HepG2 (cell line): ENCODE measurements around the gene ZNF618. TPM values are rescaled to one million over a fixed set of nuclear protein-coding genes. Genes with fewer than 3 reads are reported as not detected.

Experiments
- EED ChIP-seq: sonication (generic); formaldehyde crosslinking; IDR thresholded peaks from 2 replicates; pipeline ENCODE4 v1.5.0; 2020; ENCODE audit warnings: mild to moderate bottlenecking, missing genetic modification reagents
- ERF ChIP-seq: IDR thresholded peaks from 2 replicates; pipeline ENCODE4 v1.6.1; 2018; ENCODE audit warnings: missing biosample characterization, missing genetic modification reagents
- EZH2 ChIP-seq: conservative IDR thresholded peaks from 2 replicates; pipeline ENCODE4 v1.6.1; 2012; ENCODE audit warnings: mild to moderate bottlenecking, low read depth, low read length, moderate library complexity
- HDAC1 ChIP-seq: sonication (generic); formaldehyde crosslinking; IDR thresholded peaks from 2 replicates; pipeline ENCODE4 v1.5.1; 2020; ENCODE audit warnings: mild to moderate bottlenecking, missing genetic modification reagents
- KAT8 ChIP-seq: IDR thresholded peaks from 2 replicates; pipeline ENCODE4 v1.6.1; 2016; ENCODE audit warnings: missing genetic modification reagents, missing compliant biosample characterization
- KDM6A ChIP-seq: IDR thresholded peaks from 2 replicates; pipeline ENCODE4 v1.6.1; 2016; ENCODE audit warnings: low read depth
- RARG ChIP-seq: sonication (generic); formaldehyde crosslinking; IDR thresholded peaks from 2 replicates; pipeline ENCODE4 v1.4.0; 2020; ENCODE audit warnings: low read depth, mild to moderate bottlenecking, missing genetic modification reagents
- ZNF205 ChIP-seq: IDR thresholded peaks from 2 replicates; pipeline ENCODE4 v1.6.1; 2018; ENCODE audit warnings: missing biosample characterization, missing genetic modification reagents
- ZNF264 ChIP-seq: sonication (generic); formaldehyde crosslinking; IDR thresholded peaks from 2 replicates; pipeline ENCODE4 v1.4.0; 2020; ENCODE audit warnings: missing genetic modification reagents
- ZNF484 ChIP-seq: sonication (generic); formaldehyde crosslinking; IDR thresholded peaks from 2 replicates; pipeline ENCODE4 v1.5.1; 2020; ENCODE audit warnings: mild to moderate bottlenecking, low read depth, missing genetic modification reagents, borderline replicate concordance
- polyA plus RNA-seq, 8 experiments: library from polyadenylated mRNA; depleted of rRNA in 3 of 8; stranded (reverse) in 7 of 8; unstranded in 1 of 8; fragments of >200 nt; fragmentation: Illumina TruSeq in 4 of 8; extraction: Trizol in 4 of 8; gene quantifications; 2 replicates each; pipeline versions ENCODE4 v1.2.1 to v1.2.3, GENCODE V29; 2011 to 2016; ENCODE audit warnings: low read depth in 4 of 8, missing spikeins in 1 of 8, mixed read lengths in 1 of 8; ENCODE audit not compliant: insufficient read depth in 1 of 8
- total RNA-seq, 5 experiments: library from RNA; depleted of rRNA; stranded (reverse); fragments of >200 nt; fragmentation: Illumina TruSeq; extraction: Trizol; gene quantifications; 2 replicates each; pipeline ENCODE4 v1.2.3, GENCODE V29; 2016; ENCODE audit warnings: low read depth in 1 of 5
- TF ChIP-seq, protein P1 (sequence below): sonication (generic); formaldehyde crosslinking; IDR thresholded peaks from 2 replicates; pipeline ENCODE4 v1.5.1; 2020; ENCODE audit warnings: mild to moderate bottlenecking, missing genetic modification reagents, borderline replicate concordance
- TF ChIP-seq, protein P2 (sequence below): sonication (generic); formaldehyde crosslinking; IDR thresholded peaks from 2 replicates; pipeline ENCODE4 v1.4.0; 2020; ENCODE audit warnings: mild to moderate bottlenecking, low read depth, missing genetic modification reagents
- TF ChIP-seq, protein P3 (sequence below): sonication (generic); formaldehyde crosslinking; IDR thresholded peaks from 2 replicates; pipeline ENCODE4; 2020; ENCODE audit warnings: missing genetic modification reagents, mild to moderate bottlenecking, borderline replicate concordance
- TF ChIP-seq, protein P4 (sequence below): sonication (generic); formaldehyde crosslinking; IDR thresholded peaks from 2 replicates; pipeline ENCODE4 v1.4.0; 2020; ENCODE audit warnings: low read depth, missing genetic modification reagents

ZNF618 gene
- total and polyA plus RNA-seq, 2 of the 13 experiments (the other 11 are each of a cell fraction or from before 2014, with no cell fraction given): 0.07 TPM

DNA sequence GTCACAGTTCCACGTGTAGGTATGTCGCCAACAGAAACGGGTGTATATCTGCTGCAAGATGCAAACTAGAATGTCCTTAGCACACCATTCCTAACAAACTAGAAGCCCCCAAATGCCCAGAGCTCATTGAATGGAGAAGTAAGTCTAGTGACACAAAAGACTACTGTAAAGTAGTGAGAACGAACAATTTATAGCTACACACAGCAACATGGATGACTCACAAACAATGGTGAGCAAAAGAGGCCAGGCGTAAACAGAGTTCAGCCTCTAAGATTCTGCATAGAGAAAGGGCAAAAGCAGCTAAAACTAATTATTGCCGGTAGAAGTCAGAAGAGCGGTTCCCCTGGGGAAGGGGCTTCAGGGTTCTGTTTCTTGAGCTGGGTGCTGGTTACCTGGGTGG, 127.2 kb downstream of the ZNF618 start (continued):
- TF ChIP-seq, protein P1, sequence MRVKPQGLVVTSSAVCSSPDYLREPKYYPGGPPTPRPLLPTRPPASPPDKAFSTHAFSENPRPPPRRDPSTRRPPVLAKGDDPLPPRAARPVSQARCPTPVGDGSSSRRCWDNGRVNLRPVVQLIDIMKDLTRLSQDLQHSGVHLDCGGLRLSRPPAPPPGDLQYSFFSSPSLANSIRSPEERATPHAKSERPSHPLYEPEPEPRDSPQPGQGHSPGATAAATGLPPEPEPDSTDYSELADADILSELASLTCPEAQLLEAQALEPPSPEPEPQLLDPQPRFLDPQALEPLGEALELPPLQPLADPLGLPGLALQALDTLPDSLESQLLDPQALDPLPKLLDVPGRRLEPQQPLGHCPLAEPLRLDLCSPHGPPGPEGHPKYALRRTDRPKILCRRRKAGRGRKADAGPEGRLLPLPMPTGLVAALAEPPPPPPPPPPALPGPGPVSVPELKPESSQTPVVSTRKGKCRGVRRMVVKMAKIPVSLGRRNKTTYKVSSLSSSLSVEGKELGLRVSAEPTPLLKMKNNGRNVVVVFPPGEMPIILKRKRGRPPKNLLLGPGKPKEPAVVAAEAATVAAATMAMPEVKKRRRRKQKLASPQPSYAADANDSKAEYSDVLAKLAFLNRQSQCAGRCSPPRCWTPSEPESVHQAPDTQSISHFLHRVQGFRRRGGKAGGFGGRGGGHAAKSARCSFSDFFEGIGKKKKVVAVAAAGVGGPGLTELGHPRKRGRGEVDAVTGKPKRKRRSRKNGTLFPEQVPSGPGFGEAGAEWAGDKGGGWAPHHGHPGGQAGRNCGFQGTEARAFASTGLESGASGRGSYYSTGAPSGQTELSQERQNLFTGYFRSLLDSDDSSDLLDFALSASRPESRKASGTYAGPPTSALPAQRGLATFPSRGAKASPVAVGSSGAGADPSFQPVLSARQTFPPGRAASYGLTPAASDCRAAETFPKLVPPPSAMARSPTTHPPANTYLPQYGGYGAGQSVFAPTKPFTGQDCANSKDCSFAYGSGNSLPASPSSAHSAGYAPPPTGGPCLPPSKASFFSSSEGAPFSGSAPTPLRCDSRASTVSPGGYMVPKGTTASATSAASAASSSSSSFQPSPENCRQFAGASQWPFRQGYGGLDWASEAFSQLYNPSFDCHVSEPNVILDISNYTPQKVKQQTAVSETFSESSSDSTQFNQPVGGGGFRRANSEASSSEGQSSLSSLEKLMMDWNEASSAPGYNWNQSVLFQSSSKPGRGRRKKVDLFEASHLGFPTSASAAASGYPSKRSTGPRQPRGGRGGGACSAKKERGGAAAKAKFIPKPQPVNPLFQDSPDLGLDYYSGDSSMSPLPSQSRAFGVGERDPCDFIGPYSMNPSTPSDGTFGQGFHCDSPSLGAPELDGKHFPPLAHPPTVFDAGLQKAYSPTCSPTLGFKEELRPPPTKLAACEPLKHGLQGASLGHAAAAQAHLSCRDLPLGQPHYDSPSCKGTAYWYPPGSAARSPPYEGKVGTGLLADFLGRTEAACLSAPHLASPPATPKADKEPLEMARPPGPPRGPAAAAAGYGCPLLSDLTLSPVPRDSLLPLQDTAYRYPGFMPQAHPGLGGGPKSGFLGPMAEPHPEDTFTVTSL (CRISPR knock-in tag): no peak
- TF ChIP-seq HDAC1 (CRISPR knock-in tag): no peak
- TF ChIP-seq, protein P2, sequence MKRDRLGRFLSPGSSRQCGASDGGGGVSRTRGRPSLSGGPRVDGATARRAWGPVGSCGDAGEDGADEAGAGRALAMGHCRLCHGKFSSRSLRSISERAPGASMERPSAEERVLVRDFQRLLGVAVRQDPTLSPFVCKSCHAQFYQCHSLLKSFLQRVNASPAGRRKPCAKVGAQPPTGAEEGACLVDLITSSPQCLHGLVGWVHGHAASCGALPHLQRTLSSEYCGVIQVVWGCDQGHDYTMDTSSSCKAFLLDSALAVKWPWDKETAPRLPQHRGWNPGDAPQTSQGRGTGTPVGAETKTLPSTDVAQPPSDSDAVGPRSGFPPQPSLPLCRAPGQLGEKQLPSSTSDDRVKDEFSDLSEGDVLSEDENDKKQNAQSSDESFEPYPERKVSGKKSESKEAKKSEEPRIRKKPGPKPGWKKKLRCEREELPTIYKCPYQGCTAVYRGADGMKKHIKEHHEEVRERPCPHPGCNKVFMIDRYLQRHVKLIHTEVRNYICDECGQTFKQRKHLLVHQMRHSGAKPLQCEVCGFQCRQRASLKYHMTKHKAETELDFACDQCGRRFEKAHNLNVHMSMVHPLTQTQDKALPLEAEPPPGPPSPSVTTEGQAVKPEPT: no peak
- no peak for TF ChIP-seq RARG (CRISPR knock-in tag)
- TF ChIP-seq ZNF205 (CRISPR knock-in tag): no peak
- no peak for TF ChIP-seq ZNF484
- TF ChIP-seq EED (CRISPR knock-in tag): no peak
- TF ChIP-seq EZH2: no peak
- TF ChIP-seq, protein P3, sequence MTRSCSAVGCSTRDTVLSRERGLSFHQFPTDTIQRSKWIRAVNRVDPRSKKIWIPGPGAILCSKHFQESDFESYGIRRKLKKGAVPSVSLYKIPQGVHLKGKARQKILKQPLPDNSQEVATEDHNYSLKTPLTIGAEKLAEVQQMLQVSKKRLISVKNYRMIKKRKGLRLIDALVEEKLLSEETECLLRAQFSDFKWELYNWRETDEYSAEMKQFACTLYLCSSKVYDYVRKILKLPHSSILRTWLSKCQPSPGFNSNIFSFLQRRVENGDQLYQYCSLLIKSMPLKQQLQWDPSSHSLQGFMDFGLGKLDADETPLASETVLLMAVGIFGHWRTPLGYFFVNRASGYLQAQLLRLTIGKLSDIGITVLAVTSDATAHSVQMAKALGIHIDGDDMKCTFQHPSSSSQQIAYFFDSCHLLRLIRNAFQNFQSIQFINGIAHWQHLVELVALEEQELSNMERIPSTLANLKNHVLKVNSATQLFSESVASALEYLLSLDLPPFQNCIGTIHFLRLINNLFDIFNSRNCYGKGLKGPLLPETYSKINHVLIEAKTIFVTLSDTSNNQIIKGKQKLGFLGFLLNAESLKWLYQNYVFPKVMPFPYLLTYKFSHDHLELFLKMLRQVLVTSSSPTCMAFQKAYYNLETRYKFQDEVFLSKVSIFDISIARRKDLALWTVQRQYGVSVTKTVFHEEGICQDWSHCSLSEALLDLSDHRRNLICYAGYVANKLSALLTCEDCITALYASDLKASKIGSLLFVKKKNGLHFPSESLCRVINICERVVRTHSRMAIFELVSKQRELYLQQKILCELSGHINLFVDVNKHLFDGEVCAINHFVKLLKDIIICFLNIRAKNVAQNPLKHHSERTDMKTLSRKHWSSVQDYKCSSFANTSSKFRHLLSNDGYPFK (CRISPR knock-in tag): no peak
- TF ChIP-seq ZNF264 (CRISPR knock-in tag): no peak
- TF ChIP-seq, protein P4, sequence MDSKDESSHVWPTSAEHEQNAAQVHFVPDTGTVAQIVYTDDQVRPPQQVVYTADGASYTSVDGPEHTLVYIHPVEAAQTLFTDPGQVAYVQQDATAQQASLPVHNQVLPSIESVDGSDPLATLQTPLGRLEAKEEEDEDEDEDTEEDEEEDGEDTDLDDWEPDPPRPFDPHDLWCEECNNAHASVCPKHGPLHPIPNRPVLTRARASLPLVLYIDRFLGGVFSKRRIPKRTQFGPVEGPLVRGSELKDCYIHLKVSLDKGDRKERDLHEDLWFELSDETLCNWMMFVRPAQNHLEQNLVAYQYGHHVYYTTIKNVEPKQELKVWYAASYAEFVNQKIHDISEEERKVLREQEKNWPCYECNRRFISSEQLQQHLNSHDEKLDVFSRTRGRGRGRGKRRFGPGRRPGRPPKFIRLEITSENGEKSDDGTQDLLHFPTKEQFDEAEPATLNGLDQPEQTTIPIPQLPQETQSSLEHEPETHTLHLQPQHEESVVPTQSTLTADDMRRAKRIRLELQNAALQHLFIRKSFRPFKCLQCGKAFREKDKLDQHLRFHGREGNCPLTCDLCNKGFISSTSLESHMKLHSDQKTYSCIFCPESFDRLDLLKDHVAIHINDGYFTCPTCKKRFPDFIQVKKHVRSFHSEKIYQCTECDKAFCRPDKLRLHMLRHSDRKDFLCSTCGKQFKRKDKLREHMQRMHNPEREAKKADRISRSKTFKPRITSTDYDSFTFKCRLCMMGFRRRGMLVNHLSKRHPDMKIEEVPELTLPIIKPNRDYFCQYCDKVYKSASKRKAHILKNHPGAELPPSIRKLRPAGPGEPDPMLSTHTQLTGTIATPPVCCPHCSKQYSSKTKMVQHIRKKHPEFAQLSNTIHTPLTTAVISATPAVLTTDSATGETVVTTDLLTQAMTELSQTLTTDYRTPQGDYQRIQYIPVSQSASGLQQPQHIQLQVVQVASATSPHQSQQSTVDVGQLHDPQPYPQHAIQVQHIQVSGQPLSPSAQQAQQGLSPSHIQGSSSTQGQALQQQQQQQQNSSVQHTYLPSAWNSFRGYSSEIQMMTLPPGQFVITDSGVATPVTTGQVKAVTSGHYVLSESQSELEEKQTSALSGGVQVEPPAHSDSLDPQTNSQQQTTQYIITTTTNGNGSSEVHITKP (CRISPR knock-in tag): no peak
- no peak for TF ChIP-seq ERF (CRISPR knock-in tag)
- no peak for TF ChIP-seq KDM6A (CRISPR knock-in tag)
- no peak for TF ChIP-seq KAT8 (CRISPR knock-in tag)
- TF ChIP-seq, all 625 proteins: peak for 0
